Measurements from ENCODE around the gene PWP2. TPM values are rescaled to one million over a fixed set of nuclear protein-coding genes. Genes with fewer than 3 reads are reported as not detected.
"Not testable (repeated sequence)": the region's sequence is repeated elsewhere in the genome, so short reads cannot be mapped to it uniquely, and the experiment has no call there.

Gene PWP2
- total and polyA plus RNA-seq, 2 donors from 2014 or later: 0.84 to 8.1 TPM

- H3K27me3 ChIP-seq (ENCODE audit: control insufficient read depth, insufficient read depth, low read length); FAIRE-seq; H3K4me1 ChIP-seq (ENCODE audit: control insufficient read depth in 2 of 3, insufficient read depth in 2 of 3, low read depth in 1 of 3, low read length in 3 of 3); H3K36me3 ChIP-seq (ENCODE audit: control insufficient read depth in 2 of 3, insufficient read depth in 3 of 3, low read length in 3 of 3); H3K9me3 ChIP-seq (ENCODE audit: control insufficient read depth in 2 of 3, insufficient read depth in 1 of 3, low read length in 3 of 3); H3K4me3 ChIP-seq (ENCODE audit: low read length in 3 of 3); DNase-seq; H3K9ac ChIP-seq (ENCODE audit: low read length in 3 of 3); H3K27ac ChIP-seq (ENCODE audit: low read depth in 2 of 2, low read length in 2 of 2); intact Hi-C loops (cut with DNase I): not testable (repeated sequence)
Measured at GRCh38 chr21:44157439-44158081, 50.4 kb downstream of the PWP2 start.

GRCh38 chr21:44158082-44158468 is 50.9 kb downstream of the PWP2 start:
- FAIRE-seq; intact Hi-C loops (cut with DNase I); H3K27me3 ChIP-seq (ENCODE audit: control insufficient read depth, insufficient read depth, low read length): not testable (repeated sequence)

GRCh38 chr21:44159349-44160297 is 52.4 kb downstream of the PWP2 start:
- H3K9ac ChIP-seq (ENCODE audit: low read length in 3 of 3); H3K9me3 ChIP-seq (ENCODE audit: control insufficient read depth in 2 of 3, insufficient read depth in 1 of 3, low read length in 3 of 3); H3K27ac ChIP-seq (ENCODE audit: low read depth in 2 of 2, low read length in 2 of 2); H3K4me3 ChIP-seq (ENCODE audit: low read length in 3 of 3); intact Hi-C loops (cut with DNase I); FAIRE-seq; H3K36me3 ChIP-seq (ENCODE audit: control insufficient read depth in 2 of 3, insufficient read depth in 3 of 3, low read length in 3 of 3); H3K27me3 ChIP-seq (ENCODE audit: control insufficient read depth, insufficient read depth, low read length); H3K4me1 ChIP-seq (ENCODE audit: control insufficient read depth in 2 of 3, insufficient read depth in 2 of 3, low read depth in 1 of 3, low read length in 3 of 3): not testable (repeated sequence)
- DNase-seq: peak in 1 of 5 donors; percentile 15

More at GRCh38 chr21:44158082-44158468, 50.9 kb downstream of the PWP2 start:
- H3K4me3 ChIP-seq (ENCODE audit: low read length in 3 of 3); H3K36me3 ChIP-seq (ENCODE audit: control insufficient read depth in 2 of 3, insufficient read depth in 3 of 3, low read length in 3 of 3); H3K9me3 ChIP-seq (ENCODE audit: control insufficient read depth in 2 of 3, insufficient read depth in 1 of 3, low read length in 3 of 3); H3K27ac ChIP-seq (ENCODE audit: low read depth in 2 of 2, low read length in 2 of 2); DNase-seq; H3K4me1 ChIP-seq (ENCODE audit: control insufficient read depth in 2 of 3, insufficient read depth in 2 of 3, low read depth in 1 of 3, low read length in 3 of 3); H3K9ac ChIP-seq (ENCODE audit: low read length in 3 of 3): not testable (repeated sequence)

DNA sequence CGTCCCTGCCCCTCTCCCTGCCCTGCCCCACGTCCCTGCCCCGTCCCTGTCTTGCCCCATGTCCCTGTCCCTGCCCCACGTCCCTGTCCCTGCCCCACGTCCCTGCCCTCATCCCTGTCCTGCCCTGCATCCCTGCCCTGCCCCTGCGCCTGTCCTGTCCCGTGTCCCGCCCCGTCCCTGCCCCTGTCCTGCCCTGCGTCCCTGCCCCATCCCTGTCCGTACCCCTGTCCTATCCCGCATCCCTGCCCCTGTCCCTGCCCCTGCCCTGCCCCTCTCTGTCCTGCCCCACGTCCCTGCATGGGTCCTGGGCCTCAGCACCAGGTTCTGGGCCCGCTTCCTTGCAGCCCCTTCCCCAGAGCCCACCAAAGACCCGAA is 53.1 kb downstream of the PWP2 start:
- H3K27ac ChIP-seq (ENCODE audit: low read depth in 2 of 2, low read length in 2 of 2); intact Hi-C loops (cut with DNase I); FAIRE-seq; H3K9me3 ChIP-seq (ENCODE audit: control insufficient read depth in 2 of 3, insufficient read depth in 1 of 3, low read length in 3 of 3); H3K27me3 ChIP-seq (ENCODE audit: control insufficient read depth, insufficient read depth, low read length); H3K9ac ChIP-seq (ENCODE audit: low read length in 3 of 3); H3K4me1 ChIP-seq (ENCODE audit: control insufficient read depth in 2 of 3, insufficient read depth in 2 of 3, low read depth in 1 of 3, low read length in 3 of 3); DNase-seq; H3K36me3 ChIP-seq (ENCODE audit: control insufficient read depth in 2 of 3, insufficient read depth in 3 of 3, low read length in 3 of 3); H3K4me3 ChIP-seq (ENCODE audit: low read length in 3 of 3): not testable (repeated sequence)

- H3K9ac ChIP-seq (ENCODE audit: low read length in 3 of 3); H3K4me3 ChIP-seq (ENCODE audit: low read length in 3 of 3); FAIRE-seq; H3K9me3 ChIP-seq (ENCODE audit: control insufficient read depth in 2 of 3, insufficient read depth in 1 of 3, low read length in 3 of 3); intact Hi-C loops (cut with DNase I); H3K27ac ChIP-seq (ENCODE audit: low read depth in 2 of 2, low read length in 2 of 2); H3K4me1 ChIP-seq (ENCODE audit: control insufficient read depth in 2 of 3, insufficient read depth in 2 of 3, low read depth in 1 of 3, low read length in 3 of 3); H3K27me3 ChIP-seq (ENCODE audit: control insufficient read depth, insufficient read depth, low read length); DNase-seq; H3K36me3 ChIP-seq (ENCODE audit: control insufficient read depth in 2 of 3, insufficient read depth in 3 of 3, low read length in 3 of 3): not testable (repeated sequence)
Measured at GRCh38 chr21:44160821-44161220, 53.6 kb downstream of the PWP2 start.

DNA sequence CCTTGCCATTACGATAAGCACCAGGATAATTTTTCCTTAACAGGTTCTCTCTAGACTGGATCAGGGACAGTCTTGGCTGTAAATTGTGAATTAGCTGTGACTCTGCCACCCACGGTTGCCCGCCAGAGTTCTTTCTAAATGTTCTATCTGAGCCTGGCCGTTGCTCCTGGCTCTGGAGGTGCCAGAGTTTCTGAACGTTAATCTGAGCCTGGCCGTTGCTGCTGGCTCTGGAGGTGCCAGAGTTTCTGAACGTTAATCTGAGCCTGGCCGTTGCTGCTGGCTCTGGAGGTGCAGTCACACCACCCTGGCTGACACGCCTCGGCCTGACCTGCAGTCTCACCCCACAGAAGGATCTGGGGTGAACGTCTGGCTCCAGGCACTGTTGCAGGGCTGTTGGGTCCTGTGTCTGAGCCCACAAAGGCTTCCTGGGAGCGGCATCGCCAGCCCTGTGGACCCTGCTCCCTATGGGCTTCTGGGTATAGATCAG is 56.0 kb downstream of the PWP2 start:
- DNase-seq; H3K27ac ChIP-seq (ENCODE audit: low read depth in 2 of 2, low read length in 2 of 2); H3K9me3 ChIP-seq (ENCODE audit: control insufficient read depth in 2 of 3, insufficient read depth in 1 of 3, low read length in 3 of 3); FAIRE-seq; intact Hi-C loops (cut with DNase I); H3K27me3 ChIP-seq (ENCODE audit: control insufficient read depth, insufficient read depth, low read length); H3K36me3 ChIP-seq (ENCODE audit: control insufficient read depth in 2 of 3, insufficient read depth in 3 of 3, low read length in 3 of 3); H3K4me3 ChIP-seq (ENCODE audit: low read length in 3 of 3); H3K4me1 ChIP-seq (ENCODE audit: control insufficient read depth in 2 of 3, insufficient read depth in 2 of 3, low read depth in 1 of 3, low read length in 3 of 3); H3K9ac ChIP-seq (ENCODE audit: low read length in 3 of 3): not testable (repeated sequence)

- intact Hi-C loops (cut with DNase I); H3K9ac ChIP-seq (ENCODE audit: low read length in 3 of 3); H3K27ac ChIP-seq (ENCODE audit: low read depth in 2 of 2, low read length in 2 of 2); FAIRE-seq; H3K36me3 ChIP-seq (ENCODE audit: control insufficient read depth in 2 of 3, insufficient read depth in 3 of 3, low read length in 3 of 3); H3K9me3 ChIP-seq (ENCODE audit: control insufficient read depth in 2 of 3, insufficient read depth in 1 of 3, low read length in 3 of 3); DNase-seq; H3K4me3 ChIP-seq (ENCODE audit: low read length in 3 of 3); H3K4me1 ChIP-seq (ENCODE audit: control insufficient read depth in 2 of 3, insufficient read depth in 2 of 3, low read depth in 1 of 3, low read length in 3 of 3); H3K27me3 ChIP-seq (ENCODE audit: control insufficient read depth, insufficient read depth, low read length): not testable (repeated sequence)
Measured at GRCh38 chr21:44165933-44166332, 58.7 kb downstream of the PWP2 start.

DNA sequence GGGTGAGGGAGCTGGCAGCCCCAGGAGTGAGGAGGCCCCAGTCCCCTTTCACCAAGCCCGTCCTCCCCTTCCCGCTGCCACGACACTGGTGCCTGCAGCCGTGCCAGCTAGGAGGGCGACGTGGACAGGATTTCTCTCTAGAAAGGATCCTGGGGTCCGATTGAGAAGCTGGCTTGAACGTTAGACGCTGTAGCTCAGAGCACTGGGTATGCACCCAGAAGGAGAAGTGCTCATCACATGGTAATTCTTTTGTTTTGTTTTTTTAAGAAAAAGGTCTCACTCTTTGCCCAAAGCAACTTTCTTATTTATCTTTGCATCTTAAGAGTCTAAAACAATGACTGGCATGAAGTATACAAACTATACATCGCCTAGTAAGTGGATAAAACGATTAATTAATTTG is 60.3 kb downstream of the PWP2 start:
- H3K27me3 ChIP-seq (ENCODE audit: control insufficient read depth, insufficient read depth, low read length); H3K9me3 ChIP-seq (ENCODE audit: control insufficient read depth in 2 of 3, insufficient read depth in 1 of 3, low read length in 3 of 3); H3K9ac ChIP-seq (ENCODE audit: low read length in 3 of 3); H3K36me3 ChIP-seq (ENCODE audit: control insufficient read depth in 2 of 3, insufficient read depth in 3 of 3, low read length in 3 of 3); intact Hi-C loops (cut with DNase I); H3K4me3 ChIP-seq (ENCODE audit: low read length in 3 of 3); H3K4me1 ChIP-seq (ENCODE audit: control insufficient read depth in 2 of 3, insufficient read depth in 2 of 3, low read depth in 1 of 3, low read length in 3 of 3); DNase-seq; FAIRE-seq; H3K27ac ChIP-seq (ENCODE audit: low read depth in 2 of 2, low read length in 2 of 2): not testable (repeated sequence)

All from kidney (tissue), 11 donors.